ENCODE measurements around the gene CDC34.
A peak's percentile ranks its signal among the peaks of the same experiment; 100 is the strongest.

CDC34 gene

GRCh38 chr19:572140-572742, 40.7 kb downstream of the CDC34 start, which contains the start of gene BSG:
Gene BSG (plus strand): TSS chr19:572596. CDS start chr19:572635, 39 bp downstream.
- TF ChIP-seq CTCF (IDR thresholded peaks at IDR 0.05; ENCODE audit: insufficient read depth, low read depth, low read length, missing control alignments): no peak
- peak; percentile 99 for DNase-seq (ENCODE audit: low read depth)
- peak within 1 kb of the TSS; percentile 92 for H3K4me3 ChIP-seq (ENCODE audit: low read length)

- peak; percentile 63 for DNase-seq (ENCODE audit: low read depth)
- no peak for TF ChIP-seq CTCF (IDR thresholded peaks at IDR 0.05; ENCODE audit: insufficient read depth, low read depth, low read length, missing control alignments)
Observed at GRCh38 chr19:572743-573518, 41.4 kb downstream of the CDC34 start.

GRCh38 chr19:573519-573825, 41.9 kb downstream of the CDC34 start:
- no peak for TF ChIP-seq CTCF (IDR thresholded peaks at IDR 0.05; ENCODE audit: insufficient read depth, low read depth, low read length, missing control alignments)
- DNase-seq (ENCODE audit: low read depth): no peak
- H3K4me3 ChIP-seq (ENCODE audit: low read length): peak overlapping the region; percentile 92

More at GRCh38 chr19:572743-573518, 41.4 kb downstream of the CDC34 start:
- peak overlapping the region; percentile 92 for H3K4me3 ChIP-seq (ENCODE audit: low read length)

GRCh38 chr19:574658-575526, 43.3 kb downstream of the CDC34 start:
- peak overlapping the region; percentile 34 for H3K4me3 ChIP-seq (ENCODE audit: low read length)
- no peak for TF ChIP-seq CTCF (IDR thresholded peaks at IDR 0.05; ENCODE audit: insufficient read depth, low read depth, low read length, missing control alignments)
- DNase-seq (ENCODE audit: low read depth): peak; percentile 58

GRCh38 chr19:575527-576506, 44.3 kb downstream of the CDC34 start:
- peak; percentile 89 for DNase-seq (ENCODE audit: low read depth)

More at GRCh38 chr19:575527-576506, 44.3 kb downstream of the CDC34 start:
- TF ChIP-seq CTCF (IDR thresholded peaks at IDR 0.05; ENCODE audit: insufficient read depth, low read depth, low read length, missing control alignments): no peak
- H3K4me3 ChIP-seq (ENCODE audit: low read length): peak overlapping the region; percentile 13
